Non-pigmented ciliary epithelial cell (primary cell): ENCODE measurements around the gene HUNK.
"Not testable (repeated sequence)": the region's sequence is repeated elsewhere in the genome, so short reads cannot be mapped to it uniquely, and the experiment has no call there.

ENCODE experiments used
- DNase-seq: peaks from one replicate; pipeline ENCODE4 v3.0.0-alpha.2; 2010; ENCODE audit warnings: low read depth

HUNK gene

DNA sequence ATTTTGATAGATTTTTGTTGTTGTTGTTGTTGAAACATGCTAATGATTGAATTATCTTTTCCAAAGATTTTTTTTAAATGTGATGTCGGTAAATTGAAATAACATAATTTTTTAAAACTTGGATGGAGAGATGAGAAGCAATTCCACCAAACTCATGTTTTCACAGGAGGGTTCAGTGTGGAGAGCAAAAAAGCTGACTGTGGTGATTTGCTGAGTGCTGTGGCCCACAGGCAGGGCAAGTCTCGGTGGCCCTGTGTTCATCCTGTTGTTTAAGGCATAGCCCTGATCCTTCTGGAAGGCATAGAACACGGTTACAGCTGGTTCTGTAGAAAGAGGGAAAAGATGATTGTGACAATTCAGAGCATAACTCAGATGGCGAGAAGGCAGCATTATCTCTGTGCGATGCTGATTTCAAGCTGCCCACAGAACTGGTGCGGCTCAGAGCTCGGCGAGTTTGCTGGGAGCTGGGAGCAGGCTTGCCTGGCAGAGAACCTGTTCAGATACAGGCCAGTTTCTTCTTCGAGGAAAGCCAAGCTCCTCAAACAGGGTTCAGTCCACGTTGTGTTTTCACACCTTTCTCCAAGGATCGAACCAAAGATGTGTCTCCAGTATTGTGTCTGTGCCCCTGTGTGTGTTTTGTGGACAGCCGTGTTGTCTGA lies 127.1 kb downstream of the HUNK start:
- DNase-seq = no peak

- no peak for DNase-seq
These were observed 128.6 kb downstream of the HUNK start for GRCh38 chr21:32001390-32001789.

- DNase-seq = no peak
These were observed 130.6 kb downstream of the HUNK start for GRCh38 chr21:32003411-32003810.

DNA sequence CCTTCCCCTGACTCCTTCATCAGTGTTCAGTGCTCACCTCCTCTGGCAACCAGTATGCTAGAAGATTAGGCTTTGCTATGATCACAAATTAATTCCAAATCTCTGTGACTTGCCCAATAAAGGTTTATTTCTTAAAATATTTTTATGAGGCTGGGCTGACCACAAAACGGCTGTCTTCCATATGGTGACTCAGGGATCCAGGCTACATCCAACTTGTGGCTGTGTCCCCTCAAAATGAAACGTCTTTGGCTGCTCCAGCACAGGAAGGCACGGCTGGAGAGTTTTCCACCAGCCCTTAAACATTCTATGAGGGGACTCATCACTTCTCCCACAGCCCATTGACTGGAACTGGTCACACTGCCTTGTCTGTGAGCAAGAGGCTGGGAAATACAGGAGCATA lies 131.5 kb downstream of the HUNK start:
- no peak for DNase-seq

GRCh38 chr21:32007456-32007855 lies 134.6 kb downstream of the HUNK start:
- DNase-seq = no peak

DNA sequence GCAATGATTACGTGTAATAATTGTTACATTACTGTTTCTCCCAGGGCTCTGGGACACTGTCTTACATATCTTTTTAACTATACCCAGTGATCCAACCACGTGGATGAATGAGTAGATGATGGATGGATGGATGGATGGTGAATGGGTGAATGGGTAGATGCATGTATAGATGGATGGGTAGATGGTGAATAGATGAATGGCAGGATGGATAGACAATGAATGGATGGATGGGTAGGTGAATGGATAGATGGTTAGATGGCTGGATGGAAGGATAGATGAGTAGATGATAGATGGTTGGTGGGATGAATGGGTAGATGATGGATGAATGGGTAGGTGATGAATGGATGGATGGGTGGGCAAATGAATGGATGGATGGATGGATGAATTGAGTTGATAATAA lies 135.9 kb downstream of the HUNK start:
- no peak for DNase-seq

DNA sequence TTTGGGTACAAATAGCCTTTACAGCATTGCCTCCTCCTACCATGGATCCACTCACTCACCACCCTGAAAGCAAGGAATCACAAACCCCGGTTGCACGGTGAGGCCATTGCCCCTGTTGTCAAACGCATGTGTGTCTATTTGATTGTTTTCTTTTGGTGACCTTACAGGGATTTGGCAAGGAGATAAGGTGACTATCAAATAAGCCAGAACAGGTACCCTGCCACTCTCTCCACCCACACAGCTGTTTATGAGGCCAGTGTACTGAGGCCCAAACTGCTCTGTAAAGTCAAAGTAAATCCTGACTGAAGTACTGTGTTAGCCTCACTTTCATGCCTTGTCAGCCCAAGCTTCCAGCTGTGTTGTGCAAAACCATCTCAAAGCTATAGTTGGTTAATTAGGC lies 136.4 kb downstream of the HUNK start:
- no peak for DNase-seq

DNA sequence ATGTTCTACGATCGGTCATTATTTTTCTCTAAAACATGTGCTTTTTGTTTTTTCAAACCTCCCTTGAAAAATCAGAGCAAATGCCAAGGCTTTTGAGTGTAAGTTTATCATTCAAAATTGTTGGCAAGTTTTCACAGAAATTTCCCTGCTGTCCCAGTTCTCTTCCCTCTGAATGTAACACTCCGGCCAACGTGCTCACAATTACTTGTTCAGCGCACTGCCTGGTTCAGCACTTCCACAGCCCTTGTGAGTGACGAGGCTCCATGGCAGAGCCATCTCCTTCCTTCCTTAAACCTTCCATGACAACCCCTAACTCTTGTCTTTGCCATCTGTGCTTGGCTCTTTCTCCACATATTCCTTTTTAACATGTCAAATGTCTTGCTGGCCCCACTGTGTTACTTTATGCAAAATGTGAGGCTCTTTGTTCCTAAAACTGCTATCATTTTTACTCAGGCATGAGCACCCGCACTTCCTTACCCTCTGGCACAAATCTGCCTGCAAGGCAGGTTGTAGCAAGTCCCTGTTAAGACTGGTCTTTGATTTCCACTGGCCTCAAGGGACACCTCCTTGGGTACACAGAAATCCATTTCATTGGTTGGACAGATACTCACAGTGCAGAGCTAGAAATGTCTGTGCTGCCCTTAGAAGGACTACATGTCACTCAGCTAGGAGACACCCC lies 142.8 kb downstream of the HUNK start:
- no peak for DNase-seq

GRCh38 chr21:32018381-32018780 lies 145.6 kb downstream of the HUNK start:
- no peak for DNase-seq

GRCh38 chr21:32020564-32020963 lies 147.7 kb downstream of the HUNK start:
- DNase-seq = no peak

DNA sequence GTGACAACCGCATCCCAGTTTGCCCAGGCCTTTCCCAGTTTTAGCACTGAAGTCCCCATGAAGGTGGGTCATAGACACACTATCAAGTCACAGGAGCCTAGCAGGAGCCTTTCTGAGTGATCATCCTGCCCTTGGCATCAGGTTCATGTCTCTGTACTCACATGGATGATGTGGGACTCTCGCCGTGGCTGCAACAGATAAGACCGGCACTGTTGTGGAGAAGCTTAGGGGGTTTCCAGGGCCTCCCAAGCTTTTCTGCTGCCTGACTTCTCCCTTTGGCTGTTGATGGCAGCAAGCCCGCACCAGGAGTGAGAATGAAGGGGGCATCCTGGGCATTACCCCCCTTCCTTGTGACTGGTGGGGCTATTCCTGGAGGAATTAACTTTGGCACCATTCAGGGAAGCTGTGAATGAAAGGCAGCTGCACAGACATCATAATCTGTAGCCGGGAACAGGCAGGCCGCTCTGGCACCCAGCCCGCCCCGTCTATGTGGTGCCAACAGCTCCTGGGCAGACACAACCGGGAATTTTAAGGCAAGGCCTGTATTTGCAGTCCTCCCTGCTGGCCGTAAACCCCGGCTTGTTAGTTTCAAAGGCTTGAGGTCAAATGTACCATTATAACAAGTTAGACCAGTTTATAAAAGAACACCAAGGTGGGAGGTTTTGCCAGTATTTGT lies 148.6 kb downstream of the HUNK start:
- DNase-seq = no peak

- no peak for DNase-seq
These were observed 149.3 kb downstream of the HUNK start for GRCh38 chr21:32022146-32022545.

DNA sequence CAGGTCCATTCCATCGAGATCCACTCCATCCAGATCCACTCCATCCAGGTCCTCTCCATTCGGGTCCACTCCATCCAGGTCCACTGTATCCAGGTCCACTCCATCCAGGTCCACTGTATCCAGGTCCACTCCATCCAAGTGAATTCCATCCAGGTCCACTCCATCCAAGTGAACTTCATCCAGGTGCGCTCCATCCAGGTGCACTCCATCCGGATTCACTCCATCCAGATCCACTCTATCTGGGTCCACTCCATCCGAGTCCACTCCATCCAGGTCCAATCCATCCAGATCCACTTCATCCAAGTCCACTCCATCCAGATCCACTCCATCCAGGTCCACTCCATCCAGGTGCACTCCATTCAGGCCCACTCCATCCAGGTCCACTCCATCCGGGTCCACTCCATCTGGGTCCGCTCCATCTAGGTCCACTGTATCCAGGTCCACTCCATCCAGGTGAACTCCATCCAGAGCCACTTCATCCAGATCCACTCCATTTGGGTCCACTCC lies 157.4 kb downstream of the HUNK start:
- no peak for DNase-seq

DNA sequence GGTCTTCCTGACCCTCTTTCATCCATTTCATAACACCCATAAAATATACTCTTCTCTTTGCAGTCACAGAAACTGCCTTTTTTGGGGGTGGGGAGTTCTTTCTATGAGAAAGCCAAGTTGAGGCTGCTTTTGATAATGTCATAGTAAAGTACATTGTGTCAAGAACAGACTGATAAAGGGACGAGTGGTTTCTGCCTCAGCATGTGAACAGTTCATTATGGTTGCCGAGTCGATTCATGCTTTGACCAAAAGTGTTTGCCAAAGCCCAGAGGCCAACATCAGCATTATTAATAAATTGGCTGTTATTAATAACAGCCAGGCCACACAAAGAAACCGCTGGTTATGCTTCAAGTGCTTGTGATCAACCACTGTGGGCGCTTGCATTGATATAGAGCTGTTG lies 162.0 kb downstream of the HUNK start:
- DNase-seq = no peak

DNA sequence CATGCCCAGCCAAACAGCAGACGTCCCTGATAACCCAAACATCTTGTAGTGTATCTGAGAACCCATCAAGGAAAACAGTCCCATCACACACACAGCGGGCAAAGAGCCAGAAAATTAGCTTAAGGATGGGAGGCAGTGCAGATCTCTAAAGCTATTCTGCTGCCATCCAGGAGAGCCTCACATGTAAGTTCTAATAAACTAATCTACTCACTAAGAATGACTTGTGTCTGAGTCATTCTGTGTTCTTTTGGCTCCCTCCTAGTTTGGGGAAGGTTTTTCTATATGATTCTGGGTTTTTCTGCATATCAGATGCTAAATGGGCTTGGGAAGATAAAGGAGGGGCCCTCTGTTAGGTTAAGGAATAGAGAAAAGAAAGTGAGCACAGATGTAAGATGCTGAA lies 162.8 kb downstream of the HUNK start:
- no peak for DNase-seq

DNA sequence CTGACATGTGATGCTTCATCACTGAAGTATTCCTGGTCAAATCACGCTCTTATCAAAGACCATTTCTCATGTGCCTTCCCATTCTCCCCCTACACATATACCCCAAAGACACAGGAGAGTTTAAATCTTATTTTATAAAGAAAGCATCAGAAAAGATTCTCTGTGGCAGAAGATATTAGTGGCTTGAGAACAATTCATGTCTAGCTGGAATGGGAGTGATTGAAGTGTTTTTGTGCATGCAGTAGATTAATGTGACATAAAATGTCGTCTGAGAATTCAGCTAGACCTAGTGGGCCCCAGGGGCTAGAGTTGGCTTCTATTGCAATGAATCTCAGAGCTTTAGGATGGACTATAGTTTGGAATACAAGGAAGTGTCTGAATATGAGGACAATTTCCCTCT lies 163.9 kb downstream of the HUNK start:
- DNase-seq = no peak

DNA sequence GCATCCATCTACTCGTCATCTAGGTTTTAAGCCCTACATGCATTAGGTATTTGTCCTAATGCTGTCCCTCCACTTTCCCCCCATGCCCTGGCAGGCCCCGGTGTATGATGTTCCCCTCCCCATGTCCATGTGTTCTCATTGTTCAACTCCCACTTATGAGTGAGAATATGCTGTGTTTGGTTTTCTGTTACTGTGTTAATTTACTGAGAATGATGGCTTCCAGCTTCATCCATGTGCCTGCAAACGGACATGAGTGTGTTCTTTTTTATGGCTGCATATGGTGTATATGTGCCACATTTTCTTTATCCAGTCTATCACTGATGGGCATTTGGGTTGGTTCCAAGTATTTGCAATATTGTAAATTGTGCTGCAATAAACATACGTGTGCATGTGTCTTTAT lies 165.9 kb downstream of the HUNK start:
- not testable (repeated sequence) for DNase-seq

DNA sequence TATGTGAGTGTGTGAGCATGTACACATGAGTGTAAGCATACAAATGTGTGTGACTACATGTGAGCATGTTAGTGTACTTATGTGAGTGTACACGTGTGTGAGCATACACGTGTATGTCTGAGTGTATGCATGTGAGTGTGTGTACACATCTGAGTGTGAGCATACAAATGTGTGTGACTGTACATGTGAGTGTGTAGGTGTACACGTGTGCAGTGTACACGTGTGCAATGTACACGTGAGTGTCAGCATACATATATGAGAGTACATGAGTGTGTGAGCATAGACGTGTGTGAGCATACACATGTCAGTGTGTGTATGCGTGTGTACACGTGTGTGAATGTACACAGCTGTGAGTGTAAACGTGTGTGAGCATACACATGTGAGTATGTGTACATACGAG lies 170.6 kb downstream of the HUNK start:
- DNase-seq = no peak

DNA sequence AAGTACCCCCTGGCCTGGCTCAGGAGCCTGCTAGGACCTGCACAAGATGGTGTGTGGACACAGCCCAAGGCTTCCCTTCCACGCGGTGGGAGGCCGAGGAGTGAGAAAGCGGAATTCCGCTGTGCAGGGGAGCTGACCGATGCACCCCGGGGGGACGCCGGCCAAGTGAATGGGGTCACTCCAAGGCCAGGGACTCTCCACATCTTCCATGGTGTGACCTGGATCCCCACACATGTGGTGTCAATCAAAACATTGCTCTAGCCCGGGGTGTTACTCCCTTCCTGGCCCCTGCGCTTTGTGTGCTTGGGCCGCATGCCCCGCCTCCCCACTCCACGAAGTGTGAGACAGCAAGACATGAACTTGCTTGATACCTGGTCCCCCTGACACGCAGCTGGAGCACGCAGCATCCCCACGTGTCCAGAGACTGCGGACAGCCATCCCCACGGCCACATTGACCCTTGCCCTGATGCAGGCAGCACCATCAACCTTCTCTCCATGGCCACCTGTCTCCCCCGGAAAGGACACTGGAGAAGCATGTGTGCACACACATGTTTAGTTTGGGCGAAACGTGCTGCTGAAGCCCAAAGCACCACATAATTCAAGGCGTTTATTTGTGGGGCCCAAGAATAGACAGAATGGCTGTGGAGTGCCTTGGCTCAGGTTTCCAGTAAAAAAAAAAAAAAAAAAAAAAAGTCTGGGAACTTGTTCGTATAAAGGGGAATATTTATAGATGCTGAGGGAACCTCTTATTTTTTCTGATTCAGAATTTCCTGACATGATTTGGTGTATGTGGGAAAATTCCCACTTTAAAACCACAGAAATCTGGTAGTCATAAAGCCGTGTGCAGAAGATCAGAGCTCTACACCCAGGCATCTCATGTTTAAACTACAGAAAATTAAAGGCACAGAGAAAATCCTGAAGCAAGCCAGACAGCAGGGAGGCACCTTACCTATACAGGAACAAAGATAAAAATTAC lies 171.7 kb downstream of the HUNK start:
- no peak for DNase-seq

- no peak for DNase-seq
These were observed 173.4 kb downstream of the HUNK start for GRCh38 chr21:32046191-32046590.

DNA sequence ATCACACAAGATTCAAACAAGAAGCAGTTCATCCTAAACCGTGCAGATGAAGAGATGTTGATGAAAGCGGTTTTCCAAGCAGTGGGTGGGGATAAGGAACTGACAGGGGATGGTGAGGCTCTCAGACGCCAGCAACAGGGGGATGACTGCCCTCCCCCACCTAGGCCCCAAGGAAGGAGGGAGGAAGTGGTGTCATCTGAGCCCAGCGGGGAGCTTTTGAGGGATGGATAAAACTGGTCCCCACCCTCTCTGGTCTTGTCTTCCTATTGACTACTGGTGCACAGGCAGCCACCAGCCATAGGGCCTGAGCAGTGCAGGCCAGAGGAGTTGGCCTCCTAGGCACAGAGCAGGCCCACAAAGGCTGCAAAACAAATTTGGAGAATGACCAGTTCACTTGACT lies 175.5 kb downstream of the HUNK start:
- DNase-seq = no peak
